Endothelial cell of umbilical vein (primary cell): ENCODE results near the gene UAP1L1. TPM values are rescaled to one million over a fixed set of nuclear protein-coding genes. Genes with fewer than 3 reads are reported as not detected.

Source experiments
- BruUV-seq: library from RNA; stranded (reverse); fragments of 400-500 nt; replicated peaks from 2 replicates; lab custom pipeline; 2021; lab: Mats Ljungman, UMichigan
- CTCF ChIA-PET: fragments of 300-600, 350-600 bp; sonication (Branson Sonifier 250); formaldehyde crosslinking; loops from one replicate; lab custom pipeline; 2021; ENCODE audit warnings: antibody characterized with exemption, inconsistent platforms; lab: Charles Lee
- POLR2A ChIA-PET: fragments of 300-600, 350-600 bp; sonication (Branson Sonifier 250); formaldehyde crosslinking; loops from one replicate; lab custom pipeline; 2021; ENCODE audit warnings: antibody characterized with exemption, inconsistent platforms; lab: Charles Lee
- DNase-seq: peaks from one replicate; pipeline ENCODE4 v3.0.0-alpha.2; 2011; ENCODE audit warnings: low read depth, low spot score
- FAIRE-seq: peaks from 2 replicates; lab custom pipeline; 2011; peaks lifted over from hg19 to GRCh38; lab: Jason Lieb, UNC
- H2AFZ ChIP-seq: 2 replicates; pipeline ENCODE4 v1.6.0; 2012; ENCODE audit warnings: low read depth, low read length, control low read depth, inconsistent platforms
- H3K27ac ChIP-seq: 2 replicates; pipeline ENCODE4 v1.5.1; 2011; ENCODE audit warnings: low read depth, mild to moderate bottlenecking, control low read depth, low read length, moderate library complexity; ENCODE audit not compliant: insufficient read depth
- H3K27me3 ChIP-seq, 2 experiments: 2 replicates each; pipeline versions ENCODE4 v1.6.0 to v1.6.1; 2011; ENCODE audit warnings: low read length in 2 of 2, mixed read lengths in 1 of 2; ENCODE audit not compliant: control insufficient read depth in 2 of 2, insufficient read depth in 2 of 2
- H3K36me3 ChIP-seq, 2 experiments: 2 replicates in 1 of 2; 3 replicates in 1 of 2; pipeline ENCODE4 v1.5.1; 2011; ENCODE audit warnings: low read length in 2 of 2, mild to moderate bottlenecking in 1 of 2, moderate library complexity in 1 of 2; ENCODE audit not compliant: control insufficient read depth in 2 of 2, insufficient read depth in 2 of 2; ENCODE audit errors: extremely low read depth in 1 of 2
- H3K4me1 ChIP-seq: 3 replicates; pipeline ENCODE4 v1.5.1; 2011; ENCODE audit warnings: mild to moderate bottlenecking, low read length; ENCODE audit not compliant: control insufficient read depth, insufficient read depth; ENCODE audit errors: extremely low read depth
- H3K4me2 ChIP-seq: 2 replicates; pipeline ENCODE4 v1.6.1; 2011; ENCODE audit warnings: low read length, control low read depth, mixed read lengths; ENCODE audit not compliant: insufficient read depth
- H3K4me3 ChIP-seq, 3 experiments: fragments of 200-600 bp in 1 of 3; sonication (generic), shearing (Covaris generic) in 1 of 3; replicated peaks in 1 of 3; 2 replicates each; pipeline ENCODE4 v1.5.1; 2011 to 2016; ENCODE audit warnings: control low read depth in 3 of 3, low read length in 3 of 3, mild to moderate bottlenecking in 2 of 3, inconsistent platforms in 1 of 3, low read depth in 1 of 3, moderate library complexity in 1 of 3; ENCODE audit not compliant: insufficient read depth in 1 of 3
- H3K79me2 ChIP-seq: 2 replicates; pipeline ENCODE4 v1.6.0; 2012; ENCODE audit warnings: low read length, inconsistent platforms; ENCODE audit not compliant: control insufficient read depth, insufficient read depth
- H3K9ac ChIP-seq: replicated peaks from 2 replicates; pipeline ENCODE3; 2011; ENCODE audit warnings: low read length, control low read depth; ENCODE audit not compliant: insufficient read depth; ENCODE audit errors: extremely low read depth
- H3K9me1 ChIP-seq: replicated peaks from 3 replicates; pipeline ENCODE4 v1.6.0; 2011; ENCODE audit warnings: mild to moderate bottlenecking, low read length; ENCODE audit not compliant: control insufficient read depth, insufficient read depth; ENCODE audit errors: extremely low read depth
- H3K9me3 ChIP-seq: replicated peaks from 2 replicates; pipeline ENCODE4 v1.5.1; 2012; ENCODE audit warnings: low read length, inconsistent platforms; ENCODE audit not compliant: control insufficient read depth, insufficient read depth
- H4K20me1 ChIP-seq: replicated peaks from 2 replicates; pipeline ENCODE3; 2011; ENCODE audit warnings: mild to moderate bottlenecking, low read length; ENCODE audit not compliant: control insufficient read depth, insufficient read depth; ENCODE audit errors: extremely low read depth
- FOS ChIP-seq: IDR thresholded peaks from 2 replicates; pipeline ENCODE4 v1.6.1; 2011; ENCODE audit warnings: mild to moderate bottlenecking, low read length, moderate library complexity, borderline replicate concordance; ENCODE audit not compliant: insufficient read depth
- JUN ChIP-seq: IDR thresholded peaks from 2 replicates; pipeline ENCODE4 v1.6.1; 2011; ENCODE audit warnings: borderline replicate concordance, low read depth; ENCODE audit not compliant: insufficient read length, insufficient read depth
- dilution Hi-C: fragments of 300-500 bp; cut with MboI; formaldehyde crosslinking; loops from one replicate; pipeline ENCODE4 v1.15.0; 2019; ENCODE audit warnings: low sequenced_read_pairs; ENCODE audit not compliant: extremely low pct_ligation_motif_present
- intact Hi-C: fragments of 100-400 bp; cut with micrococcal nuclease; formaldehyde crosslinking; loops from one replicate; pipeline ENCODE4 v1.10.0; 2022
- polyA plus RNA-seq, 4 experiments: library from polyadenylated mRNA; depleted of rRNA in 3 of 4; stranded (reverse) in 3 of 4; unstranded in 1 of 4; fragments of >200 nt; gene quantifications; 2 replicates each; pipeline versions ENCODE4 v1.2.1 to v1.2.3, GENCODE V29; 2011 to 2012; ENCODE audit warnings: missing spikeins in 1 of 4
- total RNA-seq: library from RNA; stranded (reverse); gene quantifications from 2 replicates; pipeline ENCODE4 v1.2.3, GENCODE V29; 2021
- TF ChIP-seq, protein P1 (sequence below), 2 donors: IDR thresholded peaks; 1 replicate in 1 of 2; 2 replicates in 1 of 2; pipeline ENCODE4 v1.5.1; 2011; ENCODE audit warnings: low read length in 2 of 2, mild to moderate bottlenecking in 2 of 2, moderate library complexity in 2 of 2, control low read depth in 1 of 2, inconsistent platforms in 1 of 2, low read depth in 1 of 2; ENCODE audit not compliant: insufficient read depth in 1 of 2; ENCODE audit errors: extremely low read depth in 1 of 2

The UAP1L1 gene
- total and polyA plus RNA-seq, 2 donors (not counting 3 experiments of a cell fraction or from before 2014, with no cell fraction given) = 26.0 to 41.7 TPM

GRCh38 chr9:137128862-137129455, 51.6 kb downstream of the UAP1L1 start:
- H2AFZ ChIP-seq = peak overlapping the region; percentile 85
- no peaks in the 10 kb centered on the region for H3K36me3 ChIP-seq
- peak overlapping the region; percentile 69 for H3K9ac ChIP-seq
- peak; percentile 49 for FAIRE-seq
- H4K20me1 ChIP-seq = no peaks in the 10 kb centered on the region
- no peaks in the 10 kb centered on the region for H3K27me3 ChIP-seq
- H3K4me3 ChIP-seq = peak overlapping the region; percentile 39 to 63 (median 51)
- no peaks in the 10 kb centered on the region for H3K9me3 ChIP-seq
- CTCF ChIA-PET = interaction anchor here (0.9 to 3.3 kb wide), 9 partner anchors 8 to 108 kb away, joined by 3 to 17 read pairs (median 6); partner anchors contain the start of genes GRIN1 and RNF224
- no peak for DNase-seq
- TF ChIP-seq, protein P1, sequence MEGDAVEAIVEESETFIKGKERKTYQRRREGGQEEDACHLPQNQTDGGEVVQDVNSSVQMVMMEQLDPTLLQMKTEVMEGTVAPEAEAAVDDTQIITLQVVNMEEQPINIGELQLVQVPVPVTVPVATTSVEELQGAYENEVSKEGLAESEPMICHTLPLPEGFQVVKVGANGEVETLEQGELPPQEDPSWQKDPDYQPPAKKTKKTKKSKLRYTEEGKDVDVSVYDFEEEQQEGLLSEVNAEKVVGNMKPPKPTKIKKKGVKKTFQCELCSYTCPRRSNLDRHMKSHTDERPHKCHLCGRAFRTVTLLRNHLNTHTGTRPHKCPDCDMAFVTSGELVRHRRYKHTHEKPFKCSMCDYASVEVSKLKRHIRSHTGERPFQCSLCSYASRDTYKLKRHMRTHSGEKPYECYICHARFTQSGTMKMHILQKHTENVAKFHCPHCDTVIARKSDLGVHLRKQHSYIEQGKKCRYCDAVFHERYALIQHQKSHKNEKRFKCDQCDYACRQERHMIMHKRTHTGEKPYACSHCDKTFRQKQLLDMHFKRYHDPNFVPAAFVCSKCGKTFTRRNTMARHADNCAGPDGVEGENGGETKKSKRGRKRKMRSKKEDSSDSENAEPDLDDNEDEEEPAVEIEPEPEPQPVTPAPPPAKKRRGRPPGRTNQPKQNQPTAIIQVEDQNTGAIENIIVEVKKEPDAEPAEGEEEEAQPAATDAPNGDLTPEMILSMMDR (IDR thresholded peaks at IDR 0.05; ENCODE audit: extremely low read depth in 1 of 2, insufficient read depth in 1 of 2, low read depth in 1 of 2, low read length in 2 of 2) = no peak
- TF ChIP-seq JUN (no peak), FOS (no peak)
- H3K4me1 ChIP-seq = peaks cover 26% of the 10 kb centered on the region
- intact Hi-C loops = loop anchor here (1.0 kb wide), 1 partner anchor 71 kb away; the partner anchor contains the start of gene TPRN
- dilution Hi-C loops = no loop called here
- peak overlapping the region; percentile 68 for H3K4me2 ChIP-seq
- peaks cover 20% of the 10 kb centered on the region for H3K79me2 ChIP-seq
- H3K9me1 ChIP-seq = no peaks in the 10 kb centered on the region
- TSS peak; percentile 48 for BruUV-seq
- H3K27ac ChIP-seq = peak overlapping the region; percentile 10
- POLR2A ChIA-PET = interaction anchor here (0.9 to 1.1 kb wide), 4 partner anchors 72 to 112 kb away, joined by 3 to 9 read pairs (median 6); partner anchors contain the start of genes NPDC1, TPRN and TUBB4B
